Liver (tissue), 9 donors: ENCODE measurements around the gene JAG2. TPM values are rescaled to one million over a fixed set of nuclear protein-coding genes. Genes with fewer than 3 reads are reported as not detected.

Experiments used
- DNase-seq: peaks from one replicate; pipeline ENCODE4 v3.0.0-alpha.2; 2017; ENCODE audit warnings: low spot score
- H3K27ac ChIP-seq, 2 donors: one replicate each; pipeline ENCODE4 v1.7.0; 2013; ENCODE audit warnings: inconsistent platforms in 2 of 2, low read length in 2 of 2, control low read depth in 1 of 2, low read depth in 1 of 2, mild to moderate bottlenecking in 1 of 2
- H3K27me3 ChIP-seq, 4 donors: one replicate each; pipeline versions ENCODE4 v1.6.1 to v1.7.0; 2013; ENCODE audit warnings: low read length in 3 of 4, inconsistent platforms in 1 of 4, mild to moderate bottlenecking in 1 of 4, moderate library complexity in 1 of 4; ENCODE audit not compliant: control insufficient read depth in 4 of 4, insufficient read depth in 4 of 4
- H3K36me3 ChIP-seq, 4 donors: one replicate each; pipeline versions ENCODE4 v1.6.1 to v1.7.0; 2013; ENCODE audit warnings: low read length in 3 of 4, mild to moderate bottlenecking in 3 of 4, low read depth in 1 of 4, moderate library complexity in 1 of 4; ENCODE audit not compliant: control insufficient read depth in 4 of 4, insufficient read depth in 3 of 4
- H3K4me1 ChIP-seq, 4 donors: one replicate each; pipeline versions ENCODE4 v1.6.1 to v1.7.0; 2013; ENCODE audit warnings: low read length in 3 of 4, mild to moderate bottlenecking in 3 of 4, moderate library complexity in 1 of 4; ENCODE audit not compliant: control insufficient read depth in 4 of 4, insufficient read depth in 4 of 4
- H3K4me3 ChIP-seq, 3 donors: one replicate each; pipeline versions ENCODE4 v1.6.1 to v1.7.0; 2013; ENCODE audit warnings: low read length in 3 of 3, control low read depth in 1 of 3, low read depth in 1 of 3, mild to moderate bottlenecking in 1 of 3
- H3K9ac ChIP-seq, 2 donors: one replicate each; pipeline ENCODE4 v1.7.0; 2013; ENCODE audit warnings: low read length in 2 of 2, mild to moderate bottlenecking in 2 of 2, moderate library complexity in 2 of 2, control low read depth in 1 of 2, low read depth in 1 of 2
- H3K9me3 ChIP-seq, 4 donors: one replicate each; pipeline versions ENCODE4 v1.6.1 to v1.7.0; 2013; ENCODE audit warnings: low read length in 3 of 4; ENCODE audit not compliant: control insufficient read depth in 4 of 4
- FOXA2 ChIP-seq: IDR thresholded peaks from 2 replicates; pipeline ENCODE4 v1.6.1; 2016; ENCODE audit warnings: antibody characterized with exemption
- GABPA ChIP-seq, 2 donors: IDR thresholded peaks in 1 of 2; conservative IDR thresholded peaks in 1 of 2; 2 replicates each; pipeline ENCODE4 v1.6.1; 2016; ENCODE audit warnings: antibody characterized with exemption in 2 of 2, mild to moderate bottlenecking in 1 of 2, moderate library complexity in 1 of 2
- JUND ChIP-seq, 2 donors: IDR thresholded peaks; 2 replicates each; pipeline ENCODE4 v1.6.1; 2016; ENCODE audit warnings: antibody characterized with exemption in 2 of 2
- NR2F2 ChIP-seq: IDR thresholded peaks from 2 replicates; pipeline ENCODE4 v1.6.1; 2016; ENCODE audit warnings: antibody characterized with exemption
- RAD21 ChIP-seq, 2 donors: IDR thresholded peaks; 2 replicates each; pipeline ENCODE4 v1.6.1; 2016; ENCODE audit warnings: antibody characterized with exemption in 2 of 2, mild to moderate bottlenecking in 2 of 2
- RXRA ChIP-seq, 2 donors: IDR thresholded peaks; 2 replicates each; pipeline ENCODE4 v1.6.1; 2017 to 2018; ENCODE audit warnings: antibody characterized with exemption in 2 of 2, mild to moderate bottlenecking in 1 of 2
- SP1 ChIP-seq: IDR thresholded peaks from 2 replicates; pipeline ENCODE4 v1.6.1; 2018; ENCODE audit warnings: antibody characterized with exemption, mild to moderate bottlenecking
- TAF1 ChIP-seq: conservative IDR thresholded peaks from 2 replicates; pipeline ENCODE4 v1.6.1; 2016; ENCODE audit warnings: antibody characterized with exemption, mild to moderate bottlenecking
- WGBS: extraction: QIAGEN DNeasy Blood & Tissue Kit; methylation state at CpG from one replicate; pipeline ENCODE4 v1.1.7; 2013; 5-methylcytosine and 5-hydroxymethylcytosine counted together
- polyA plus RNA-seq, 2 donors: library from polyadenylated mRNA; stranded (reverse) in 1 of 2; unstranded in 1 of 2; fragments of 200-250 nt in 1 of 2; fragments of >200 nt in 1 of 2; fragmentation: Nextera tagmentation in 1 of 2; extraction: Ambion mirVana in 1 of 2; gene quantifications; one replicate each; pipeline versions ENCODE4 v1.2.1 to v1.2.3, GENCODE V29; 2013 to 2015
- total RNA-seq, 2 donors: library from RNA; depleted of rRNA; stranded (reverse); fragments of >200 nt; gene quantifications; one replicate each; pipeline ENCODE4 v1.2.3, GENCODE V29; 2014
- TF ChIP-seq, protein P1 (sequence below): fragments of 150-350 bp; IDR thresholded peaks from 2 replicates; pipeline ENCODE4 v1.5.1; 2017; ENCODE audit warnings: improper control_type of control experiment, low read depth, low read length; ENCODE audit not compliant: missing input control
- TF ChIP-seq, protein P2 (sequence below): IDR thresholded peaks from 2 replicates; pipeline ENCODE4 v1.6.1; 2016; ENCODE audit warnings: antibody characterized with exemption
- TF ChIP-seq, protein P3 (sequence below): IDR thresholded peaks from 2 replicates; pipeline ENCODE4 v1.6.1; 2016; ENCODE audit warnings: antibody characterized with exemption, mild to moderate bottlenecking
- TF ChIP-seq, protein P4 (sequence below): IDR thresholded peaks from 2 replicates; pipeline ENCODE4 v1.6.1; 2016; ENCODE audit warnings: antibody characterized with exemption
- TF ChIP-seq, protein P5 (sequence below): IDR thresholded peaks from 2 replicates; pipeline ENCODE4 v1.6.1; 2016; ENCODE audit warnings: antibody characterized with exemption
- donor health status: healthy.
- donor health status: healthy.
- donor health status: healthy.
- donor health status: healthy.
- donor health status: healthy.

JAG2 gene
- total and polyA plus RNA-seq, 4 donors = 0.24 to 1.0 (median 0.54) TPM

DNA sequence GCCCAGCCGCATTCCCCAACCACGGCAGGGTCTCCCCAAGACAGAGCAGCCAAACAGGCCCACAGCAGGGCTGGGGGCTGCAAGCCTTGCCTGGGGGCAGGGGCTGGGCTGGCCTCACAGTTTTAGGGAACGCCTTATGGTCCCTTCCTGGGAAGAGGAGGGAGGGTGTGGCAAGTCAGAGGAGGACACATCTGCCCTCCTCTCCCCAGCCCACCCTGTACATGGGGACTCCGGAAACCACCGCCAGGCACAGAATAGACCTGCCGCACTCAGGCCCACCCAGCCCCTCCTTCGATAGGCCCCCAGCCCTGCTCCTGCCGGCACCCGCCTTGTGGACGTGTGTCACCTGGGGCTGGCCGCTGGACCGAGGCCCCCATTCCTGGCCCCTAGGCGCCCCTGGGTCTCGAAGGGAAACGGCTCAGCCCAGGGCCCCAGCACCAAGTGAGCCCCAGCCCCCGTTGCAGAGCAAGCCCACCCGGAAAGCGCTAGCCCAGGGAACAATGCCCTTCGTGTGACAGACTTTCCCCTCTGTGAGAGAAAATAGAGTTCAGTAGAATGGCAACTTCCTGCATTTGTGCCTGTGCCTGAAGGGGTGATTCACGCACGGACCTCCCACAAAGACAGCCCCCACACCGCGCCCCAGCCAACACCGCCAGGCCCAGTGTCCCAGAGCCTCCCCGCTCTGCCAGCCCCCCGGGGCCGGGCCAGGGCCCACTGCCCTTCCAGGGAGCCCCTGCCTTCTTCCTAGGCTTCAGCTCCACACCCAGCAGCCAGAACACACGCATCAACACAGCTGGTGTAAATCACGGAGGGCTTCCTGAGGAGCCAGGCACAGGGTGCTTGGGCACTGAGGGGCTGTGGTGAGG lies 24.5 kb upstream of the JAG2 start:
- Histone ChIP-seq H3K27me3 (peaks cover 0 to 9% (median 0%) of the 10 kb centered on the region in 4 donors), H3K9ac (no peak overlapping the region), H3K36me3 (no peaks in the 10 kb centered on the region), H3K9me3 (peaks cover 0 to 3% (median 0%) of the 10 kb centered on the region in 4 donors), H3K4me1 (peaks cover 0 to 2% (median under 1%) of the 10 kb centered on the region in 4 donors), H3K4me3 (no peak overlapping the region), H3K27ac (no peak overlapping the region)
- TF ChIP-seq JUND (IDR thresholded peaks at IDR 0.05) = no peak
- TF ChIP-seq, protein P1, sequence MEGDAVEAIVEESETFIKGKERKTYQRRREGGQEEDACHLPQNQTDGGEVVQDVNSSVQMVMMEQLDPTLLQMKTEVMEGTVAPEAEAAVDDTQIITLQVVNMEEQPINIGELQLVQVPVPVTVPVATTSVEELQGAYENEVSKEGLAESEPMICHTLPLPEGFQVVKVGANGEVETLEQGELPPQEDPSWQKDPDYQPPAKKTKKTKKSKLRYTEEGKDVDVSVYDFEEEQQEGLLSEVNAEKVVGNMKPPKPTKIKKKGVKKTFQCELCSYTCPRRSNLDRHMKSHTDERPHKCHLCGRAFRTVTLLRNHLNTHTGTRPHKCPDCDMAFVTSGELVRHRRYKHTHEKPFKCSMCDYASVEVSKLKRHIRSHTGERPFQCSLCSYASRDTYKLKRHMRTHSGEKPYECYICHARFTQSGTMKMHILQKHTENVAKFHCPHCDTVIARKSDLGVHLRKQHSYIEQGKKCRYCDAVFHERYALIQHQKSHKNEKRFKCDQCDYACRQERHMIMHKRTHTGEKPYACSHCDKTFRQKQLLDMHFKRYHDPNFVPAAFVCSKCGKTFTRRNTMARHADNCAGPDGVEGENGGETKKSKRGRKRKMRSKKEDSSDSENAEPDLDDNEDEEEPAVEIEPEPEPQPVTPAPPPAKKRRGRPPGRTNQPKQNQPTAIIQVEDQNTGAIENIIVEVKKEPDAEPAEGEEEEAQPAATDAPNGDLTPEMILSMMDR = no peak
- no peak for TF ChIP-seq TAF1
- TF ChIP-seq, protein P2, sequence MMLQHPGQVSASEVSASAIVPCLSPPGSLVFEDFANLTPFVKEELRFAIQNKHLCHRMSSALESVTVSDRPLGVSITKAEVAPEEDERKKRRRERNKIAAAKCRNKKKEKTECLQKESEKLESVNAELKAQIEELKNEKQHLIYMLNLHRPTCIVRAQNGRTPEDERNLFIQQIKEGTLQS = no peak
- TF ChIP-seq FOXA2 = no peak
- TF ChIP-seq NR2F2 = no peak
- TF ChIP-seq SP1 = no peak
- TF ChIP-seq, protein P3, sequence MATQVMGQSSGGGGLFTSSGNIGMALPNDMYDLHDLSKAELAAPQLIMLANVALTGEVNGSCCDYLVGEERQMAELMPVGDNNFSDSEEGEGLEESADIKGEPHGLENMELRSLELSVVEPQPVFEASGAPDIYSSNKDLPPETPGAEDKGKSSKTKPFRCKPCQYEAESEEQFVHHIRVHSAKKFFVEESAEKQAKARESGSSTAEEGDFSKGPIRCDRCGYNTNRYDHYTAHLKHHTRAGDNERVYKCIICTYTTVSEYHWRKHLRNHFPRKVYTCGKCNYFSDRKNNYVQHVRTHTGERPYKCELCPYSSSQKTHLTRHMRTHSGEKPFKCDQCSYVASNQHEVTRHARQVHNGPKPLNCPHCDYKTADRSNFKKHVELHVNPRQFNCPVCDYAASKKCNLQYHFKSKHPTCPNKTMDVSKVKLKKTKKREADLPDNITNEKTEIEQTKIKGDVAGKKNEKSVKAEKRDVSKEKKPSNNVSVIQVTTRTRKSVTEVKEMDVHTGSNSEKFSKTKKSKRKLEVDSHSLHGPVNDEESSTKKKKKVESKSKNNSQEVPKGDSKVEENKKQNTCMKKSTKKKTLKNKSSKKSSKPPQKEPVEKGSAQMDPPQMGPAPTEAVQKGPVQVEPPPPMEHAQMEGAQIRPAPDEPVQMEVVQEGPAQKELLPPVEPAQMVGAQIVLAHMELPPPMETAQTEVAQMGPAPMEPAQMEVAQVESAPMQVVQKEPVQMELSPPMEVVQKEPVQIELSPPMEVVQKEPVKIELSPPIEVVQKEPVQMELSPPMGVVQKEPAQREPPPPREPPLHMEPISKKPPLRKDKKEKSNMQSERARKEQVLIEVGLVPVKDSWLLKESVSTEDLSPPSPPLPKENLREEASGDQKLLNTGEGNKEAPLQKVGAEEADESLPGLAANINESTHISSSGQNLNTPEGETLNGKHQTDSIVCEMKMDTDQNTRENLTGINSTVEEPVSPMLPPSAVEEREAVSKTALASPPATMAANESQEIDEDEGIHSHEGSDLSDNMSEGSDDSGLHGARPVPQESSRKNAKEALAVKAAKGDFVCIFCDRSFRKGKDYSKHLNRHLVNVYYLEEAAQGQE = no peak
- TF ChIP-seq GABPA (IDR thresholded peaks at IDR 0.05 in 1 of 2, conservative IDR thresholded peaks at IDR 0.05 in 1 of 2) = no peak
- no peak for DNase-seq
- 44% methylated on average over 29 of the region's 29 CpGs for WGBS

DNA sequence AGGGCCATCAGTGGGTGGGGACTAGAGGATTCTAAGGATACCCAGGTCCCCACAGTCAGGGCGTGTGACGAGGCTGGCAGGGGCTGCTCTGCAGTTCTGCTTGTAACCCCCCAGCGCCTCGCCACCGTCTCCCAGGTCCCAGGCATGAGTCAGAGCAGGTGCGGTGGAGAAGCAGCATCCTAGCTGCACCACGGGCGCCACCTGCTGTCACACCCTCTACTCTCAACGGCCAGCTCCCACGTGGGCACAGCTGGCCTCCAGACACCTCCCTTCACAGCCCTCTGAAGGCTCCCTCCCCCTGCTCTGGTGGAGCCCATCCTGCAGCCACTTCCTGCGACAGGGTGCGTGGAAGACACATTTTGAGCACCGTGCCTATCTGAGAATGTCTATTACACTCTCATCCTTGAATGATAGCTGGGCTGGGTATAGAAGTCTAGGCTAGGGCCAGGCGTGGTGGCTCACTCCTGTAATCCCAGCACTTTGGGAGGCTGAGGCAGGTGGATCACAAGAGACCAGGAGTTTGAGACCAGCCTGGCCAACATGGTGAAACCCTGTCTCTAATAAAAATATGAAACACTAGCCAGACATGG lies 19.5 kb upstream of the JAG2 start:
- no peaks in the 10 kb centered on the region for H3K4me1 ChIP-seq
- H3K9me3 ChIP-seq = peaks cover 0 to 4% (median 2%) of the 10 kb centered on the region in 4 donors
- 64% methylated on average over 14 of the region's 14 CpGs for WGBS
- peaks cover 0 to 6% (median 0%) of the 10 kb centered on the region in 4 donors for H3K27me3 ChIP-seq
- H3K36me3 ChIP-seq = no peaks in the 10 kb centered on the region
- no peak overlapping the region for H3K4me3 ChIP-seq
- no peak overlapping the region for H3K27ac ChIP-seq
- no peak for DNase-seq
- H3K9ac ChIP-seq = no peak overlapping the region
- TF ChIP-seq GABPA (IDR thresholded peaks at IDR 0.05 in 1 of 2, conservative IDR thresholded peaks at IDR 0.05 in 1 of 2) (no peak), FOXA2 (no peak), RXRA (IDR thresholded peaks at IDR 0.05) (no peak), RAD21 (IDR thresholded peaks at IDR 0.05) (no peak)
- TF ChIP-seq, protein P2 = no peak
- TF ChIP-seq, protein P4, sequence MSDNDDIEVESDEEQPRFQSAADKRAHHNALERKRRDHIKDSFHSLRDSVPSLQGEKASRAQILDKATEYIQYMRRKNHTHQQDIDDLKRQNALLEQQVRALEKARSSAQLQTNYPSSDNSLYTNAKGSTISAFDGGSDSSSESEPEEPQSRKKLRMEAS = no peak
- TF ChIP-seq, protein P5, sequence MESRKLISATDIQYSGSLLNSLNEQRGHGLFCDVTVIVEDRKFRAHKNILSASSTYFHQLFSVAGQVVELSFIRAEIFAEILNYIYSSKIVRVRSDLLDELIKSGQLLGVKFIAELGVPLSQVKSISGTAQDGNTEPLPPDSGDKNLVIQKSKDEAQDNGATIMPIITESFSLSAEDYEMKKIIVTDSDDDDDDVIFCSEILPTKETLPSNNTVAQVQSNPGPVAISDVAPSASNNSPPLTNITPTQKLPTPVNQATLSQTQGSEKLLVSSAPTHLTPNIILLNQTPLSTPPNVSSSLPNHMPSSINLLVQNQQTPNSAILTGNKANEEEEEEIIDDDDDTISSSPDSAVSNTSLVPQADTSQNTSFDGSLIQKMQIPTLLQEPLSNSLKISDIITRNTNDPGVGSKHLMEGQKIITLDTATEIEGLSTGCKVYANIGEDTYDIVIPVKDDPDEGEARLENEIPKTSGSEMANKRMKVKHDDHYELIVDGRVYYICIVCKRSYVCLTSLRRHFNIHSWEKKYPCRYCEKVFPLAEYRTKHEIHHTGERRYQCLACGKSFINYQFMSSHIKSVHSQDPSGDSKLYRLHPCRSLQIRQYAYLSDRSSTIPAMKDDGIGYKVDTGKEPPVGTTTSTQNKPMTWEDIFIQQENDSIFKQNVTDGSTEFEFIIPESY = no peak
- TF ChIP-seq, protein P3 = no peak
